Progenitor cell of endocrine pancreas (in vitro differentiated cells): Measurements from ENCODE around the gene CSF2. TPM values are rescaled to one million over a fixed set of nuclear protein-coding genes. Genes with fewer than 3 reads are reported as not detected.

ENCODE experiments used
- DNase-seq: peaks from one replicate; pipeline ENCODE4 v3.0.0; 2021; ENCODE audit warnings: low spot score; ENCODE audit not compliant: unreplicated experiment
- H3K27ac Mint-ChIP-seq: 2 replicates; pipeline ENCODE4 v1.8.0; 2021; ENCODE audit warnings: mild to moderate bottlenecking, moderate library complexity, mixed read lengths
- H3K27me3 Mint-ChIP-seq: 2 replicates; pipeline ENCODE4 v1.8.0; 2021; ENCODE audit warnings: mixed read lengths
- H3K36me3 Mint-ChIP-seq: 2 replicates; pipeline ENCODE4 v1.8.0; 2022; ENCODE audit warnings: mixed read lengths; ENCODE audit not compliant: insufficient read depth
- H3K4me1 Mint-ChIP-seq: 2 replicates; pipeline ENCODE4 v1.8.0; 2021; ENCODE audit warnings: low read depth, mixed read lengths
- H3K4me3 Mint-ChIP-seq: 2 replicates; pipeline ENCODE4 v1.8.0; 2021; ENCODE audit warnings: low read depth, mild to moderate bottlenecking, moderate library complexity, mixed read lengths
- H3K9me3 Mint-ChIP-seq: 2 replicates; pipeline ENCODE4 v1.8.0; 2021; ENCODE audit warnings: low read depth, mixed read lengths
- total RNA-seq: library from RNA; stranded (reverse); gene quantifications from 2 replicates; pipeline ENCODE4 v1.2.1, GENCODE V29; 2021
- TF ChIP-seq, protein P1 (sequence below): fragments of 200-600 bp; sonication (generic); IDR thresholded peaks from one replicate; pipeline ENCODE4 v1.5.0; 2021; ENCODE audit warnings: antibody characterized with exemption, mild to moderate bottlenecking; ENCODE audit not compliant: unreplicated experiment

CSF2 gene
- total RNA-seq, 1 donor from 2014 or later: not detected

DNA sequence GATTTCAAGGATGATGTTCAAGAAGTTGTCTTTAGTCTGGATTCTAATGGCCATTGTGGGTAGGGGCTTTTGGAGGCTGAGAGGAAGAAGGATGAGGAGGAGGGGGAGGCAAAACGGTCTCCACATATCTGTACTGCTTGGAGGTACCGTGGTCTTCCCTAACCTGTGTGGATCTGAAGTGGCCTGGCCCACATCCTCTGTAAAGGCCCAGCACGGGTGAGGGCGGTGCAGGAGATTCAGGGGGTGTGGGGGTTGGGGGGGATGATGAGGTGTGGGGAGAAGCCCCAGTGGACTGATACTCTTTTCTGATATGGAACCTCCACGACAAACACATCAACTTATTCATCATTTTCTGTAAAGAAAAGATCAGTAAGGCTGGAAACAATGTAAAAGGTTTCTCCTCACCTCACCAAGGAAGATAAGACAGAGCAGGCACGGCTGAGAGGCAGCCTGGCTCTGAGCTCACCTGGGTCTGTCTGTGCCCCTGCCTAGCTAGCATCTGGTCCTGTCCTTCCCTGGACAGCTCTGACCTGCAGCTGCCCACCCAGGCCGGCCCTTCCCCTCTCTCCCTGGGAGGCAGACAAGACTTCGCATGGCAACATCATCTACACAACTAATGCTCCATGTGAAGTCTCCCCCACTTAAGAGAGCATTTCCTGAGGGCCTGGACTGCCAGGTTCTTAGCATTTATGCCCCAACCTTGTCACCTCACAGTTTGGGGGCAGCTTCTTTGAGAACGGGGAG is 18.7 kb upstream of the CSF2 start:
- H3K36me3 Mint-ChIP-seq: no peaks in the 10 kb centered on the region
- no peak overlapping the region for H3K4me3 Mint-ChIP-seq
- peaks cover 4% of the 10 kb centered on the region for H3K27me3 Mint-ChIP-seq
- no peak for DNase-seq
- TF ChIP-seq, protein P1, sequence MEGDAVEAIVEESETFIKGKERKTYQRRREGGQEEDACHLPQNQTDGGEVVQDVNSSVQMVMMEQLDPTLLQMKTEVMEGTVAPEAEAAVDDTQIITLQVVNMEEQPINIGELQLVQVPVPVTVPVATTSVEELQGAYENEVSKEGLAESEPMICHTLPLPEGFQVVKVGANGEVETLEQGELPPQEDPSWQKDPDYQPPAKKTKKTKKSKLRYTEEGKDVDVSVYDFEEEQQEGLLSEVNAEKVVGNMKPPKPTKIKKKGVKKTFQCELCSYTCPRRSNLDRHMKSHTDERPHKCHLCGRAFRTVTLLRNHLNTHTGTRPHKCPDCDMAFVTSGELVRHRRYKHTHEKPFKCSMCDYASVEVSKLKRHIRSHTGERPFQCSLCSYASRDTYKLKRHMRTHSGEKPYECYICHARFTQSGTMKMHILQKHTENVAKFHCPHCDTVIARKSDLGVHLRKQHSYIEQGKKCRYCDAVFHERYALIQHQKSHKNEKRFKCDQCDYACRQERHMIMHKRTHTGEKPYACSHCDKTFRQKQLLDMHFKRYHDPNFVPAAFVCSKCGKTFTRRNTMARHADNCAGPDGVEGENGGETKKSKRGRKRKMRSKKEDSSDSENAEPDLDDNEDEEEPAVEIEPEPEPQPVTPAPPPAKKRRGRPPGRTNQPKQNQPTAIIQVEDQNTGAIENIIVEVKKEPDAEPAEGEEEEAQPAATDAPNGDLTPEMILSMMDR: no peak
- H3K4me1 Mint-ChIP-seq: no peaks in the 10 kb centered on the region
- no peaks in the 10 kb centered on the region for H3K9me3 Mint-ChIP-seq
- no peak overlapping the region for H3K27ac Mint-ChIP-seq

DNA sequence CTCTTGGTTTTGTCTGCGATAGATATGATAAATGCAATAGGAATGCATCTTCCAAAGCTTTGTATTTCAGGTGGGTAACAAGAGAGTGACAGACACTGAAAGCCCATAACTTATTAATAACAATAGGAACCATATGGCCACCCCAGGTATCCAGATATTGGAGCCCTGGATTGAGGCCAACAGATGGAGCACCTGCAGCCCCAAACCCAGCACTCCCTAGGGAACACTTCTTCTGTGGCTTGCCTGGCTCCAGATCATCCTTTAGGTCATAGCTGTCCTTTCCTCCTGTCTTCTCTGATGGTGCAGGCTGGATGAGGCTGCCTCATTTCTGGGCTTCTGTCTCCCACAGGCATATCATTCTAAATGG is 18.2 kb upstream of the CSF2 start:
- peaks cover 4% of the 10 kb centered on the region for H3K27me3 Mint-ChIP-seq
- DNase-seq: no peak
- no peaks in the 10 kb centered on the region for H3K4me1 Mint-ChIP-seq
- no peaks in the 10 kb centered on the region for H3K36me3 Mint-ChIP-seq
- no peaks in the 10 kb centered on the region for H3K9me3 Mint-ChIP-seq
- H3K27ac Mint-ChIP-seq: no peak overlapping the region
- TF ChIP-seq, protein P1: no peak
- H3K4me3 Mint-ChIP-seq: no peak overlapping the region

DNA sequence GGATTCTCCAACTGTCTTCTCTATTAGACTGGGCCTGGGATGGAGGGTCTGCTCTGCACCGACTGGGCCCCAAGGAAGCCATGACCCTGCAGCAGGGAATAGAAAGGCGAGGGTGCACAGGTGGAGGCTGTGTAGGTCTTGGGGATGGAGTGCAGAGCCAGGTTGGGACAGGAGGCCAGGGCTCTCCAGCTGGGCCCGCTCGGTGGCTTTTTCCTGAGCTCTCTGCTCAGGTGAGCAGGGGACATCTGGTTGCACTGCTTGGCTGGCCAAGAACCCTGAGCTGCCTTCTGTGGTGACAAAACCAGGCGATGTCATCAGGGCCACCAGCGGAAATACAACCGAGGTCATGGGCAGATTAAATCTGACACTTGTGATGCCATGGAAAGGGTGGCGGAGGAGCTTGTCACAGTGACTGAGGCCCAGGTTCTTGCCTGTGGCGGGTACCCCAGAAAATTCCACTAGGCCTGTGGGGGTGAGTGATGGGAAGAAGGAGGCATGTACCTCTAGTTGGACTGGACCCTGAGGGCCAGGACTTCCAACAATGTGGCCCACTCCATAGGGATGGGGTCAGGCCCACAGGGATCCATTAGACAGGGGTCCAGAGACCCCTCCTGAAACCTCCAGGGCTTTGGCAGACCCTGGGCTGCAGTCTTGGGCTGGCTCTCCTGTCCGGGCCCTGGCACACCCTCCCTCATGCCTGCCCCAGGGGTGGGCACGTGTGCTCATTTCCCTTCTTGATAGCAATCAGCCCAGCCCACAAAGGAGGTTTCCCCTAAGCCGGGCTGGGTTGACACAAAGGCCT is 17.6 kb upstream of the CSF2 start:
- Mint-ChIP-seq H3K9me3 (no peaks in the 10 kb centered on the region), H3K4me1 (no peaks in the 10 kb centered on the region), H3K36me3 (no peaks in the 10 kb centered on the region), H3K27ac (no peak overlapping the region), H3K27me3 (peaks cover 4% of the 10 kb centered on the region), H3K4me3 (no peak overlapping the region)
- TF ChIP-seq, protein P1: no peak
- peak; percentile 8 for DNase-seq

DNA sequence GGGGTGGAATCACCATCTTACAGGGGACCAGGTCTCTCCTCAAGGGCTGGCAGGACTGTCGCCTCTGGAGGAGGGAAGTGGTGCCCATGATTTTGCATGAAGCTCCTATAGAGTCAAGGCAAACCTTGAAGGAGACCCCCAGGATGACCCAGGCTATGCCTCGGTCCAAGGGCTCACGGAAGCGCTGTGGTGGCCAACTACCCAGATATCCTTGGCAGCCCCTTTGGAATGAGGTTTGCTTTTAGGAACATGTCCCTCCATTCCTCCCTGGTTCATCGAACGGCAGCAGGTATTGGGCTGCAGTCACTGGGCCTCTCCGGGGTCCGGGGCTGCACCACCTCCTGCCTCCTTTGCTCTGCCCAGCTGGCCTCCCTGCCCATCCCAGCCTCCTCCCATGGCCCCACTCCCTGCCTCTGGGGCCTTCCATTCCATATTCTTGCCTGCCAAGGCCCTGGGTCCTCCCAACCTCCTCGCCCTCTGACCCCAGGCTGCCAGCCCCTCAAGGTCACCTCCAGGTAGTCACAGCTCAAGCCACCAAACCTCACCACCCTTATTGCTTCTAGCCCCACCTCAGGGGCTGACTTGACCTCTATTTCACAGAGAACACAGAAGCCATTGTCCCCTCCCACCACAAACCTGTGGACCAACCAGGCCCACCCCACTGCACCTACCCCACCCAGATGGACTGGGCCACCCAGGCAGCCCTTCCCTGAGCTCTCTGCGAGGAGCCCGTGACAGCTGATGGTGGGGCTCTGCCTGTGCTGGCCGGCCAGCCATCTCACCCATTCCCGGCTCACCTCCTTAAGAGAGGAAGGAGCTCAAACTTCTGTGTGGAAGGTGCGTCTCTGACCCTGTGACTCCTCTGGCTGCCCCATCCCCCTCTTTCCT is 16.7 kb upstream of the CSF2 start:
- H3K36me3 Mint-ChIP-seq: no peaks in the 10 kb centered on the region
- DNase-seq: peak; percentile 8
- TF ChIP-seq, protein P1: no peak
- no peaks in the 10 kb centered on the region for H3K4me1 Mint-ChIP-seq
- no peak overlapping the region for H3K4me3 Mint-ChIP-seq
- H3K9me3 Mint-ChIP-seq: no peaks in the 10 kb centered on the region
- peaks cover 4% of the 10 kb centered on the region for H3K27me3 Mint-ChIP-seq
- H3K27ac Mint-ChIP-seq: no peak overlapping the region
